HFFc6 (cell line): ENCODE measurements around the gene INSIG2. TPM values are rescaled to one million over a fixed set of nuclear protein-coding genes. Genes with fewer than 3 reads are reported as not detected.

ENCODE experiments used
- DNase-seq: peaks from one replicate; pipeline ENCODE4 v3.0.0-alpha.2; 2018
- H3K27ac Mint-ChIP-seq: 2 replicates; pipeline ENCODE4 v1.8.0; 2020; ENCODE audit warnings: mild to moderate bottlenecking, mixed read lengths
- H3K27me3 Mint-ChIP-seq: 2 replicates; pipeline ENCODE4 v1.8.0; 2021; ENCODE audit warnings: mild to moderate bottlenecking, moderate library complexity, mixed read lengths; ENCODE audit not compliant: insufficient read depth
- H3K36me3 Mint-ChIP-seq: 2 replicates; pipeline ENCODE4 v1.8.0; 2021; ENCODE audit warnings: low read depth, mixed read lengths
- H3K4me1 Mint-ChIP-seq: 2 replicates; pipeline ENCODE4 v1.8.0; 2020; ENCODE audit warnings: low read depth, mixed read lengths
- H3K4me3 Mint-ChIP-seq: 2 replicates; pipeline ENCODE4 v1.8.0; 2020; ENCODE audit warnings: mild to moderate bottlenecking, moderate library complexity, mixed read lengths
- H3K9me3 Mint-ChIP-seq: 2 replicates; pipeline ENCODE4 v1.8.0; 2020; ENCODE audit warnings: mild to moderate bottlenecking, mixed read lengths
- total RNA-seq, 6 experiments: library from RNA; stranded (reverse); fragmentation: NEBNext Ultra II Directional; extraction: Animal tissue kit (Norgen Biotek cat#: 25700); gene quantifications; 2 replicates in 1 of 6; 3 replicates in 5 of 6; pipeline ENCODE4 v1.2.3, GENCODE V29; 2021
- TF ChIP-seq, protein P1 (sequence below): fragments of 200-600 bp; sonication (generic); IDR thresholded peaks from 2 replicates; pipeline ENCODE4 v1.5.0; 2021; ENCODE audit warnings: antibody characterized with exemption, mild to moderate bottlenecking

The INSIG2 gene
- total RNA-seq, 6 experiments from 2014 or later = 9.6 to 12.2 (median 10.1) TPM

DNA sequence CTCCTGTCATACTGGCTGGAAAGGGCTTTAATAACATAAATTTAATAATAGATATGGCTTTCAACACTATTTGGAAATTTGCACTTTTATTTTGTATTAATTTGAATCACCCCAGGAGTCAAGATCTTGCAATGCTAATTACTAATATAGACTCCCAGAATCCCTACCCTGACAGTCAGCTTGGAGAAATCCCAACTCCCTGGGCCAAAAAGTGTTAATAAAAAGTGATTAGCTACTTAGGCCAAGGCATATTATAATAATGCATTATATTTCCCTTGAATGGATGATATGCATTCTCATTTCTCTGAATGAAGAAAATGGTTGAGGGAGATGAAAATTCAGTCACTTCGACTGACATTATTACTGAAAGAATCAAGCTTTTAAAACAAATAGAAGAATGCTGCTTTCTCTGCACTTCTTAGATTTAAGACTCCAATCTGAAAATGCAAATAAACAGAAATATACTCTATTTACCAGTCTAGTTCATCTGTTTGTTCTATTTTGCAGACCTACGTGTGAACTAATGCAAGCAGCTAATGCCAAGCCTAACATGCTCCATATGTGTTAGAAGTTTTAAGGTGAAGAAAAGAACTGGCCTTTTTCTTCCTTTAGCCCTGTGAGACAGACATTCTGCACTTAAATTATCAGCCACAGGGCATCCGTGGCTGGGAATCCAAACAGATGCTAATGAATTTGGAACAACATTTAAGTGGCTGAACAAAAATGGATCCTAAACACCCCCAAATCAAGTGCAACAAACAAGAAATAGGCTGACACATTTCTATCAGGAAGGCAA, 33.9 kb upstream of the INSIG2 start:
- H3K4me3 Mint-ChIP-seq = no peak overlapping the region
- peaks cover 4% of the 10 kb centered on the region; the same call in 1 of the 2 replicates for H3K4me1 Mint-ChIP-seq
- H3K27me3 Mint-ChIP-seq = peaks cover 28% of the 10 kb centered on the region
- DNase-seq = no peak
- H3K36me3 Mint-ChIP-seq = no peaks in the 10 kb centered on the region
- H3K27ac Mint-ChIP-seq = no peak overlapping the region
- TF ChIP-seq, protein P1, sequence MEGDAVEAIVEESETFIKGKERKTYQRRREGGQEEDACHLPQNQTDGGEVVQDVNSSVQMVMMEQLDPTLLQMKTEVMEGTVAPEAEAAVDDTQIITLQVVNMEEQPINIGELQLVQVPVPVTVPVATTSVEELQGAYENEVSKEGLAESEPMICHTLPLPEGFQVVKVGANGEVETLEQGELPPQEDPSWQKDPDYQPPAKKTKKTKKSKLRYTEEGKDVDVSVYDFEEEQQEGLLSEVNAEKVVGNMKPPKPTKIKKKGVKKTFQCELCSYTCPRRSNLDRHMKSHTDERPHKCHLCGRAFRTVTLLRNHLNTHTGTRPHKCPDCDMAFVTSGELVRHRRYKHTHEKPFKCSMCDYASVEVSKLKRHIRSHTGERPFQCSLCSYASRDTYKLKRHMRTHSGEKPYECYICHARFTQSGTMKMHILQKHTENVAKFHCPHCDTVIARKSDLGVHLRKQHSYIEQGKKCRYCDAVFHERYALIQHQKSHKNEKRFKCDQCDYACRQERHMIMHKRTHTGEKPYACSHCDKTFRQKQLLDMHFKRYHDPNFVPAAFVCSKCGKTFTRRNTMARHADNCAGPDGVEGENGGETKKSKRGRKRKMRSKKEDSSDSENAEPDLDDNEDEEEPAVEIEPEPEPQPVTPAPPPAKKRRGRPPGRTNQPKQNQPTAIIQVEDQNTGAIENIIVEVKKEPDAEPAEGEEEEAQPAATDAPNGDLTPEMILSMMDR = no peak
- H3K9me3 Mint-ChIP-seq = no peaks in the 10 kb centered on the region

DNA sequence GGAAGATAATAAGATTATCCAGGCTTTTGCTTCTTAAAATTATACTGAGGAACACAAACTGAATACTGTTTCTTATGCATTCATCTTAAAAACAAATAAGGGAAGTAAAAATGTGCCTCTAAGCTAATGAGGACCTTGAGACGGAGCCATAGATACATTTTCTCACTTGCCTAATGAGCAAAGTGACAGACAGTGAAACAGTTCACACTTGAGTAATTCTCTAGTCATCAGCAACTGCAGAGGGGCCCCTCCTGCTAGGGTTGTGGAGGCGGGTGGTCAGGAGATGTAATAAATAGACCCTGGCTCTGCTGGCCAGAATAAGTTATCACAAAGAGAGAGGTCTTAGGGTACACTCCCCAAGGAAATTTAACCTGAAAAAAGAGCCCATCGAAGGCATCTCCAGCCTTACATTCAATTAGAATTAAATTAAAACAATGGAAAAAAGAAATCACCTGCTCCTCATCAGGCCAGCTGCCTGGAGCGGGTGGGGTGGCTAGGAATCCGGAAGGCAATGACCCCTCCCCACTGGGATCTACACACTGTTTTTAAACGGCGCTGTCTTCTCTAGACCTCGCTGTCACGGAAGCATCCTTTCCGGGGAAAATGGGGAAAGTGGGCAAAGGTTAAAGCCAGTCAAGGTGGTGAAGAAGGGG, 32.6 kb upstream of the INSIG2 start:
- H3K36me3 Mint-ChIP-seq = no peaks in the 10 kb centered on the region
- H3K27ac Mint-ChIP-seq = no peak overlapping the region
- H3K9me3 Mint-ChIP-seq = no peaks in the 10 kb centered on the region
- peaks cover 26% of the 10 kb centered on the region for H3K27me3 Mint-ChIP-seq
- no peak for DNase-seq
- no peak overlapping the region for H3K4me3 Mint-ChIP-seq
- TF ChIP-seq, protein P1 = no peak
- H3K4me1 Mint-ChIP-seq = peaks cover 14% of the 10 kb centered on the region

DNA sequence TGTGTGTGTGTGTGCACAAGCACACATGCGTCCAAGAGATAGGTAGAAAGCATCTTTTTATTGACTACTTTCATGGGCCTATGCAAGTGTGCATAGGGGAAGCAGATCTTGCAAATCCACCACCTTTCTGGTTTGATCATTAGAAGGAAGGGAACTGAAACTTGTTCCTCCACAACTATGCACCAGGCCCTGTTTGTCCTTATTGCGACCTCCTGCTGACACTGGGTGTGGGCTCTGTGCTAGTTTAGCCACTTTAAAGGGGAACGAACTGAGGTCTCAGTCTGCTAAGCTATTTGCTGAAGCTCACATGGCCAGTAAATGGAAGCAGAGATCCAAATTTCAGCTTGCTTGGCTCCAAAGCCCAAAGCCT, 32.1 kb upstream of the INSIG2 start:
- no peaks in the 10 kb centered on the region for H3K36me3 Mint-ChIP-seq
- H3K27ac Mint-ChIP-seq = no peak overlapping the region
- H3K9me3 Mint-ChIP-seq = no peaks in the 10 kb centered on the region
- H3K4me3 Mint-ChIP-seq = no peak overlapping the region
- TF ChIP-seq, protein P1 = no peak
- no peak for DNase-seq
- H3K4me1 Mint-ChIP-seq = peaks cover 16% of the 10 kb centered on the region
- peaks cover 25% of the 10 kb centered on the region for H3K27me3 Mint-ChIP-seq

DNA sequence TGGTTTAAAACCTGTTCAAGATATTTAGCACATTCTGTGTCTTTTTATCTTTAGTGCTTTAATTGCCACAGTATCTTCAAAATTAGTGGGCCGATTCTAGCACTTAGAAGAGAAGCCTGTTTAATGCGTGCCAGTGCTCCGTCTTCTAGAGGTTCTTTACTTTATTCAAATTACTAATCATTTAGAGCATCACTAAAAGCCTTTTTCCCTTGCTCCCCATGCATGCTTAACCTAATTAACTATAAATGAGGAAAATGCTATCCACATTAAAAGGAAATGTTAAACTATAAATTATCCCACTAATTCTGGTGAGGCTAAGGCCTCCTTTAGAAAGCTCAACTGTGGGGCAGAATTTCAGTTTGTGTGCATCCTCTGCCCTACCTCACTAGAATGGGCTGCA, 31.5 kb upstream of the INSIG2 start:
- H3K36me3 Mint-ChIP-seq = no peaks in the 10 kb centered on the region

DNA sequence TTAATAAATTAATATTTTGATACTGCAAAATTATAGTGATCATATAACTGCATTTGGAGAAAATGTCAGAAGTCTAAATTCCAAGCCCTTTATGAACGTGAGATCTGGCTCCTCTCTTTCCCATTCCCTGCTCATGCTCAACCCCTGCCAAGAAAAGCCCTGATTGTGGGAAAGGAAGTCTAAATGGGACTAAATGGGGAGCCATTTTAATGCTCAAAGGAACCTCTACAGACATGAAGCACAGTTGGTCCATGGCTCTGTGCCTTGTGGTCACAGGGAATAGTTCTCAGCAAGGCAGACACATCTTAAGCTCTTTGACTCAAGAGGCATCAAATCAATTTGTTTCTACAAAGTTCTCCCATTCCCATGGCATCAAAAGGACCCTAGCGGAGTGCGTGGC, 29.3 kb upstream of the INSIG2 start:
- Mint-ChIP-seq H3K27ac (no peak overlapping the region), H3K4me3 (no peak overlapping the region), H3K9me3 (no peaks in the 10 kb centered on the region), H3K4me1 (peaks cover 21% of the 10 kb centered on the region), H3K36me3 (no peaks in the 10 kb centered on the region), H3K27me3 (peaks cover 16% of the 10 kb centered on the region)
- no peak for DNase-seq
- TF ChIP-seq, protein P1 = no peak

More for the DNA sequence above, 31.5 kb upstream of the INSIG2 start:
- no peaks in the 10 kb centered on the region for H3K9me3 Mint-ChIP-seq
- peaks cover 21% of the 10 kb centered on the region for H3K4me1 Mint-ChIP-seq
- H3K27ac Mint-ChIP-seq = no peak overlapping the region
- TF ChIP-seq, protein P1 = no peak
- peaks cover 25% of the 10 kb centered on the region for H3K27me3 Mint-ChIP-seq
- no peak overlapping the region for H3K4me3 Mint-ChIP-seq
- DNase-seq = no peak
